C4-2B (cell line): Measurements from ENCODE around the gene SLC49A3.

Source experiments
- ZFX ChIP-seq: fragments of 450-650 bp; IDR thresholded peaks from 2 replicates; pipeline ENCODE4 v1.6.1; 2017
- TF ChIP-seq, protein P1 (sequence below): fragments of 450-650 bp; conservative IDR thresholded peaks from 2 replicates; pipeline ENCODE4 v1.5.1; 2017; ENCODE audit warnings: mild to moderate bottlenecking

DNA sequence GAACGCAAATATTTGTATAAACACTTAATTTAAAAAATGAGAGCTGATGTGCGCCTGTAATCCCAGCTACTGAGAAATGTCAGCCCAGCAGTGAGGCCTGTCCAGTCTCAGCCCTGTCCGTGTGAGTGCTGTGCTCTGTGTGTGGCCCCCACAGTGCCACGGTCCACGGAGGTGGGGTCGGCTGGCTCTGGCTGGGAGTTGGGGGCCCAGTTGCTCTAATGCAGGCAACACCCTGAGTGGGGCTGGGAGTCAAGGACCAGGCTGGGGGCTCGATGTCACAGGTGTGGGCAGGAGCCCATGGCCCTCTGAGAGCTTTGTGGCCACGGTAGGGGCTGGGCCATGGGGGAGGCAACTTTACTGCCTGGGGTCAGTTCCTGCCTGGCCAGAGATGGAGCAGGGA lies 29.5 kb upstream of the SLC49A3 start:
- TF ChIP-seq, protein P1, sequence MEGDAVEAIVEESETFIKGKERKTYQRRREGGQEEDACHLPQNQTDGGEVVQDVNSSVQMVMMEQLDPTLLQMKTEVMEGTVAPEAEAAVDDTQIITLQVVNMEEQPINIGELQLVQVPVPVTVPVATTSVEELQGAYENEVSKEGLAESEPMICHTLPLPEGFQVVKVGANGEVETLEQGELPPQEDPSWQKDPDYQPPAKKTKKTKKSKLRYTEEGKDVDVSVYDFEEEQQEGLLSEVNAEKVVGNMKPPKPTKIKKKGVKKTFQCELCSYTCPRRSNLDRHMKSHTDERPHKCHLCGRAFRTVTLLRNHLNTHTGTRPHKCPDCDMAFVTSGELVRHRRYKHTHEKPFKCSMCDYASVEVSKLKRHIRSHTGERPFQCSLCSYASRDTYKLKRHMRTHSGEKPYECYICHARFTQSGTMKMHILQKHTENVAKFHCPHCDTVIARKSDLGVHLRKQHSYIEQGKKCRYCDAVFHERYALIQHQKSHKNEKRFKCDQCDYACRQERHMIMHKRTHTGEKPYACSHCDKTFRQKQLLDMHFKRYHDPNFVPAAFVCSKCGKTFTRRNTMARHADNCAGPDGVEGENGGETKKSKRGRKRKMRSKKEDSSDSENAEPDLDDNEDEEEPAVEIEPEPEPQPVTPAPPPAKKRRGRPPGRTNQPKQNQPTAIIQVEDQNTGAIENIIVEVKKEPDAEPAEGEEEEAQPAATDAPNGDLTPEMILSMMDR, result no peak
- no peak for TF ChIP-seq ZFX
